ENCODE measurements around the gene ARL6IP4. TPM values are rescaled to one million over a fixed set of nuclear protein-coding genes. Genes with fewer than 3 reads are reported as not detected.

The ARL6IP4 gene
- total and polyA plus RNA-seq, 10 of the 15 experiments (the other 5 are each of a cell fraction or from before 2014, with no cell fraction given) = 2.5 to 320 (median 188) TPM

DNA sequence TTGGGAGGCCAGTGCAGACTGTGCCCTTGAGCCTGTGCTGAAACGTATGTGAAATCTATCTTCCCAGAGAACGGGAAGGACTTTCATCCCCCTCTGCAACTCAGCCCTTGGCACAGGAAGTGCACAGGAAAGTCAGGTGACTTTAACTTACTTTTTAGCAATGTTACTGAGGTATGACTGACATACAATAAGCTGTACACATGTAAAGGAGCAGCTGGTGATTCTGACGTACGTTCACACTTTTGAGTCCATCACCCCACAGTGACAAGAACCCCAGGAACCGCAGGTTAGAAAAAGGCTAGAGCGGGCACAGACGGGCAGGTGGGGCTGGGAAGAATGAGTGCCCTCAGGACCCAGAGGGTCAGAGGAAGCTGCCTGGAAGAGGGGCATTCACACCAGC lies 48.0 kb downstream of the ARL6IP4 start:
- H2AFZ ChIP-seq (ENCODE audit: control insufficient read depth, low read depth, low read length) = no peak overlapping the region
- no peaks in the 10 kb centered on the region for H3K36me3 ChIP-seq (ENCODE audit: control insufficient read depth in 2 of 2, insufficient read depth in 2 of 2, low read length in 1 of 2)
- ChIA-PET SMC1A (ENCODE audit: uncharacterized antibody, unreplicated experiment) (interaction anchor here (1.3 kb wide), 1 partner anchor 17 kb away, joined by 3 read pairs; no protein-coding TSS in a partner anchor), RAD21 (ENCODE audit: unreplicated experiment) (no interaction called here), CTCF (interaction anchor here (0.6 kb wide), 1 partner anchor 212 kb away, joined by 3 read pairs; no protein-coding TSS in a partner anchor), POLR2A (no interaction called here)
- no peak overlapping the region for H3K4me3 ChIP-seq
- WGBS (ENCODE audit: insufficient coverage, insufficient replicate concordance, low lambda C conversion rate, missing lambda C conversion rate) = 50% methylated on average over 7 of the region's 7 CpGs
- intact Hi-C loops (cut with micrococcal nuclease; ENCODE audit: unreplicated experiment) (no loop called here), in situ Hi-C loops (cut with MboI) (no loop called here)
- ATAC-seq (no peak), FAIRE-seq (no peak), DNase-seq (ENCODE audit: low read depth, low spot score) (no peak)
- no peak for TF ChIP-seq KLF5 (IDR thresholded peaks at IDR 0.05; ENCODE audit: partially characterized antibody)
- H3K9me3 ChIP-seq (replicated peaks; ENCODE audit: control insufficient read depth, insufficient read depth, low read length) = no peaks in the 10 kb centered on the region
- H3K79me2 ChIP-seq (ENCODE audit: control insufficient read depth, insufficient read depth, low read length) = no peaks in the 10 kb centered on the region
- no peak overlapping the region for H3K27ac ChIP-seq (ENCODE audit: control insufficient read depth, insufficient read depth)
- no peak overlapping the region for H3K4me2 ChIP-seq (ENCODE audit: control insufficient read depth, insufficient read depth)
- no peaks in the 10 kb centered on the region; a peak in 1 of 4 replicates for H3K27me3 ChIP-seq (replicated peaks in 1 of 2; ENCODE audit: control insufficient read depth in 2 of 2, insufficient read depth in 2 of 2, low read length in 1 of 2)
- no peak overlapping the region for H3K9ac ChIP-seq (ENCODE audit: control insufficient read depth, insufficient read depth, low read length)
- BruUV-seq (replicated peaks) = no TSS peak
- H3K4me1 ChIP-seq (ENCODE audit: control insufficient read depth, insufficient read depth, low read length) = no peaks in the 10 kb centered on the region
- H4K20me1 ChIP-seq (ENCODE audit: control insufficient read depth, insufficient read depth) = no peaks in the 10 kb centered on the region

DNA sequence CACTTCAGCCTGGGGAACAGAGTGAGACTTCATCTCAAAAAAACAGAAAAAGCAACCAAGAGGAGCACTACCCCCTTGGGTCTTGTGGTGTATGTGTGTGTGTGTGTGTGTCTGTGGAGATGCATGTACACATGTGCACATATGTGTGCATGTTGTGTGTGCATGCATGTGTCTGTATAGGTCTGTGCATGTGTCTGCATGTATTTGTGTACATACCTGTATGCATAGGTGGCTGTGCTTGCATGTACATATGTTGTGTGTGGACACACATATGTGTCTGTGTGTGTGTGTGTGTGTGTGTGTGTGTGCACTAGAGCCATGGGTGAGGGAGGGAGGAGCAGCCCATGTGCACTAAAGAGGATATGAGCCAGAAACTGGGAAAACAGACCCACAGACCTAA lies 49.1 kb downstream of the ARL6IP4 start:
- H3K27me3 ChIP-seq (replicated peaks in 1 of 2; ENCODE audit: control insufficient read depth in 2 of 2, insufficient read depth in 2 of 2, low read length in 1 of 2) = no peaks in the 10 kb centered on the region; a peak in 1 of 4 replicates
- no peak for DNase-seq (ENCODE audit: low read depth, low spot score)
- CTCF ChIA-PET = no interaction called here
- no peaks in the 10 kb centered on the region for H3K4me1 ChIP-seq (ENCODE audit: control insufficient read depth, insufficient read depth, low read length)
- H4K20me1 ChIP-seq (ENCODE audit: control insufficient read depth, insufficient read depth) = no peaks in the 10 kb centered on the region
- intact Hi-C loops (cut with micrococcal nuclease; ENCODE audit: unreplicated experiment) (no loop called here), in situ Hi-C loops (cut with MboI) (no loop called here)
- no peak for ATAC-seq
- no peak overlapping the region for H2AFZ ChIP-seq (ENCODE audit: control insufficient read depth, low read depth, low read length)
- RAD21 ChIA-PET (ENCODE audit: unreplicated experiment) = no interaction called here
- no peak overlapping the region for H3K9ac ChIP-seq (ENCODE audit: control insufficient read depth, insufficient read depth, low read length)
- no peak overlapping the region for H3K4me2 ChIP-seq (ENCODE audit: control insufficient read depth, insufficient read depth)
- H3K4me3 ChIP-seq = no peak overlapping the region
- H3K36me3 ChIP-seq (ENCODE audit: control insufficient read depth in 2 of 2, insufficient read depth in 2 of 2, low read length in 1 of 2) = no peaks in the 10 kb centered on the region
- POLR2A ChIA-PET = no interaction called here
- H3K79me2 ChIP-seq (ENCODE audit: control insufficient read depth, insufficient read depth, low read length) = no peaks in the 10 kb centered on the region
- BruUV-seq (replicated peaks) = no TSS peak
- SMC1A ChIA-PET (ENCODE audit: uncharacterized antibody, unreplicated experiment) = no interaction called here
- no peaks in the 10 kb centered on the region for H3K9me3 ChIP-seq (replicated peaks; ENCODE audit: control insufficient read depth, insufficient read depth, low read length)
- FAIRE-seq = no peak
- no peak overlapping the region for H3K27ac ChIP-seq (ENCODE audit: control insufficient read depth, insufficient read depth)
- TF ChIP-seq SMAD5 (IDR thresholded peaks at IDR 0.05; ENCODE audit: low read depth) (no peak), CBFB (IDR thresholded peaks at IDR 0.05; ENCODE audit: low read depth) (no peak), TCF3 (IDR thresholded peaks at IDR 0.05; ENCODE audit: borderline replicate concordance, insufficient read depth, low read depth, low read length) (no peak), EZH2 (IDR thresholded peaks at IDR 0.05; ENCODE audit: borderline replicate concordance, control insufficient read depth, low read depth, low read length) (no peak), MEF2B (IDR thresholded peaks at IDR 0.05; ENCODE audit: partially characterized antibody, poor library complexity, severe bottlenecking) (no peak), CEBPB (IDR thresholded peaks at IDR 0.05; ENCODE audit: borderline replicate concordance in 1 of 2, low read depth in 2 of 2, low read length in 2 of 2) (no peak), MTA3 (IDR thresholded peaks at IDR 0.05; ENCODE audit: borderline replicate concordance, low read length) (no peak), YBX1 (IDR thresholded peaks at IDR 0.05) (no peak), TCF12 (IDR thresholded peaks at IDR 0.05; ENCODE audit: low read depth, low read length) (no peak), RBBP5 (conservative IDR thresholded peaks at IDR 0.05) (no peak), NR2C1 (IDR thresholded peaks at IDR 0.05) (no peak), NBN (IDR thresholded peaks at IDR 0.05) (no peak), ZBED1 (IDR thresholded peaks at IDR 0.05; ENCODE audit: borderline replicate concordance) (no peak), SUPT20H (IDR thresholded peaks at IDR 0.05; ENCODE audit: borderline replicate concordance, control insufficient read depth, low read depth, low read length) (no peak)
- TF ChIP-seq, protein P1, sequence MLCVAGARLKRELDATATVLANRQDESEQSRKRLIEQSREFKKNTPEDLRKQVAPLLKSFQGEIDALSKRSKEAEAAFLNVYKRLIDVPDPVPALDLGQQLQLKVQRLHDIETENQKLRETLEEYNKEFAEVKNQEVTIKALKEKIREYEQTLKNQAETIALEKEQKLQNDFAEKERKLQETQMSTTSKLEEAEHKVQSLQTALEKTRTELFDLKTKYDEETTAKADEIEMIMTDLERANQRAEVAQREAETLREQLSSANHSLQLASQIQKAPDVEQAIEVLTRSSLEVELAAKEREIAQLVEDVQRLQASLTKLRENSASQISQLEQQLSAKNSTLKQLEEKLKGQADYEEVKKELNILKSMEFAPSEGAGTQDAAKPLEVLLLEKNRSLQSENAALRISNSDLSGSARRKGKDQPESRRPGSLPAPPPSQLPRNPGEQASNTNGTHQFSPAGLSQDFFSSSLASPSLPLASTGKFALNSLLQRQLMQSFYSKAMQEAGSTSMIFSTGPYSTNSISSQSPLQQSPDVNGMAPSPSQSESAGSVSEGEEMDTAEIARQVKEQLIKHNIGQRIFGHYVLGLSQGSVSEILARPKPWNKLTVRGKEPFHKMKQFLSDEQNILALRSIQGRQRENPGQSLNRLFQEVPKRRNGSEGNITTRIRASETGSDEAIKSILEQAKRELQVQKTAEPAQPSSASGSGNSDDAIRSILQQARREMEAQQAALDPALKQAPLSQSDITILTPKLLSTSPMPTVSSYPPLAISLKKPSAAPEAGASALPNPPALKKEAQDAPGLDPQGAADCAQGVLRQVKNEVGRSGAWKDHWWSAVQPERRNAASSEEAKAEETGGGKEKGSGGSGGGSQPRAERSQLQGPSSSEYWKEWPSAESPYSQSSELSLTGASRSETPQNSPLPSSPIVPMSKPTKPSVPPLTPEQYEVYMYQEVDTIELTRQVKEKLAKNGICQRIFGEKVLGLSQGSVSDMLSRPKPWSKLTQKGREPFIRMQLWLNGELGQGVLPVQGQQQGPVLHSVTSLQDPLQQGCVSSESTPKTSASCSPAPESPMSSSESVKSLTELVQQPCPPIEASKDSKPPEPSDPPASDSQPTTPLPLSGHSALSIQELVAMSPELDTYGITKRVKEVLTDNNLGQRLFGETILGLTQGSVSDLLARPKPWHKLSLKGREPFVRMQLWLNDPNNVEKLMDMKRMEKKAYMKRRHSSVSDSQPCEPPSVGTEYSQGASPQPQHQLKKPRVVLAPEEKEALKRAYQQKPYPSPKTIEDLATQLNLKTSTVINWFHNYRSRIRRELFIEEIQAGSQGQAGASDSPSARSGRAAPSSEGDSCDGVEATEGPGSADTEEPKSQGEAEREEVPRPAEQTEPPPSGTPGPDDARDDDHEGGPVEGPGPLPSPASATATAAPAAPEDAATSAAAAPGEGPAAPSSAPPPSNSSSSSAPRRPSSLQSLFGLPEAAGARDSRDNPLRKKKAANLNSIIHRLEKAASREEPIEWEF (IDR thresholded peaks at IDR 0.05; ENCODE audit: insufficient replicate concordance, low read depth, low read length) = no peak

Measured in GM12878 (cell line).